GM21723 (cell line): Measurements from ENCODE around the gene FITM1.

Experiments used
- ATAC-seq: cut with Tn5 transposase; IDR thresholded peaks from one replicate; pipeline ENCODE4 v1.9.1; 2021; ENCODE audit warnings: mild to moderate bottlenecking, moderate library complexity; ENCODE audit not compliant: unreplicated experiment

The FITM1 gene

DNA sequence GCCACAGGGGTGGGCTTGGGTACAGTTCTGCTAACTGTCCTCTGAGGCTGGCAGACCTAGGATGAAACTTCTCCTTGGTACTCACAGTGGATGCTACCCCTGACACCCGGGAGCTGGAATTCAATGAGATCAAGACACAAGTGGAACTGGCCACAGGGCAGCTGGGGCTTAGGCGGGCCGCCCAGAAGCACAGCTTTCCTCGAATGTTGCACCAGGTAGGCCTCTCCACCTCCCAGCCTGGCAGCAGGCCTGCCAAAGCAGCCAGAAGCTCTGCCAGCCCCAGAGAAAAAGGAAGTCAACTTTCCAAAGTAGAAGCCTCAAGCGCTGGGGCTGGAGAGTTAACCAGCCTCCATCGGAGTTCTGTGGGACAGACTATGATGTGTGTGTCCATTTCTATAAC is 13.3 kb upstream of the FITM1 start:
- ATAC-seq, result no peak

DNA sequence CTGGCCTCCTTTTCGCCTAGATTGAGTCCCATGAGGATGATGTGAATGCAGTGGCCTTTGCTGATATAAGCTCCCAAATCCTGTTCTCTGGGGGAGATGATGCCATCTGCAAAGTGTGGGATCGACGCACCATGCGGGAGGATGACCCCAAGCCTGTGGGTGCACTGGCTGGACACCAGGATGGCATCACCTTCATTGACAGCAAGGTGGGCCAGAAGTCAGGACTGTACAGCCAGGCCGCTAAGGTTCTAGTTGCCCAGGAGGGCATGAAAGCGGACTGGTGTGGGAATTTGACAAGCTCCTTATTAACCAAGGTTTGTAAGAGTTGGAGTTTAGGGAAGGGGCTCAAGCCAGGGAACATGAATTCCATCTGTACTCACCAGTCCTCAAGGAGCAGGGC is 10.8 kb upstream of the FITM1 start:
- ATAC-seq, result no peak

DNA sequence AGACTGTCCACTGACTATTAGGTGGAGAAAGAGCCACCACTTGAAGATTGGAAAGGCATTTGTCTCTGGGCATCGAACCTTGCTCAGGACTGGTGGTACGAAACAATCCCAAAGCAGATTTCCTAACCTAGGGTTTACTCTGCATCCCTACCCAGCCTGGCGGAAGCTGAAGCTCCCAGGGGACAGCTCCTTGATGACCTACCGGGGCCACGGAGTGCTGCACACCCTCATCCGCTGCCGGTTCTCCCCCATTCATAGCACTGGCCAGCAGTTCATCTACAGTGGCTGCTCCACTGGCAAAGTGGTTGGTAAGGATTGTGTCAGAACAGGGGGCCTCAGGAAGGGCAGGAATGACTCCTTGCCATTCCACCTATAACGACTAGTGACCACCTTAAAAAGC is 9.2 kb upstream of the FITM1 start:
- ATAC-seq, result no peak

DNA sequence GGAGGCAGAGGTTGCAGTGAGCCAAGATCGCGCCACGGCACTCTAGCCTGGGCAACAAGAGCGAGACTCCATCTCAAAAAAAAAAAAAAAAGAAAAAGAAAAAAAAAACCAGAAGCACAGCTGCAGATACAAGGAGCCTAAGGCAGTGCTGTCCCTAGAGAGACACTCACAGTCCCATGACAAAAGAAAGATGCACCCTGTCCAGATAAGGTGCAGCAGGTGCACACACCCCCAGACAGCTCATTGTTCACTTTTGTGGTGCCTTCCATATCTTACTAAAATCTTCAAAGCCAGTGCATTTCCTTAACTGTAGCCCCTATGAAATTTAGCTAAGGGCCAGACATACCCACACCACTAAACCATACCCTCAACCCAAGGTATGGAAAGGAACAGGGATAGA is 8.0 kb upstream of the FITM1 start:
- no peak for ATAC-seq

DNA sequence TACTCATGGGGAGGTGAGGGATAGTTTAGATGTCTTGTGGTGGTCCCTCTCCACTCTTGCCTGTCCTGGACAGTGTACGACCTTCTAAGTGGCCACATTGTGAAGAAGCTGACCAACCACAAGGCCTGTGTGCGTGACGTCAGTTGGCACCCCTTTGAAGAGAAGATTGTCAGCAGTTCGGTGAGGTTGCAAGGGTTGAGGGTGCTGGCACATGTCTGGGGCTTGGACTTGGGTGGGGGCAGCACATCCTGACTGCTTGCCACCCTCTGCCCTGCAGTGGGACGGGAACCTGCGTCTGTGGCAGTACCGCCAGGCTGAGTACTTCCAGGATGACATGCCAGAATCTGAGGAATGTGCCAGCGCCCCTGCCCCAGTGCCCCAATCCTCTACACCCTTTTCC is 7.6 kb upstream of the FITM1 start:
- no peak for ATAC-seq

DNA sequence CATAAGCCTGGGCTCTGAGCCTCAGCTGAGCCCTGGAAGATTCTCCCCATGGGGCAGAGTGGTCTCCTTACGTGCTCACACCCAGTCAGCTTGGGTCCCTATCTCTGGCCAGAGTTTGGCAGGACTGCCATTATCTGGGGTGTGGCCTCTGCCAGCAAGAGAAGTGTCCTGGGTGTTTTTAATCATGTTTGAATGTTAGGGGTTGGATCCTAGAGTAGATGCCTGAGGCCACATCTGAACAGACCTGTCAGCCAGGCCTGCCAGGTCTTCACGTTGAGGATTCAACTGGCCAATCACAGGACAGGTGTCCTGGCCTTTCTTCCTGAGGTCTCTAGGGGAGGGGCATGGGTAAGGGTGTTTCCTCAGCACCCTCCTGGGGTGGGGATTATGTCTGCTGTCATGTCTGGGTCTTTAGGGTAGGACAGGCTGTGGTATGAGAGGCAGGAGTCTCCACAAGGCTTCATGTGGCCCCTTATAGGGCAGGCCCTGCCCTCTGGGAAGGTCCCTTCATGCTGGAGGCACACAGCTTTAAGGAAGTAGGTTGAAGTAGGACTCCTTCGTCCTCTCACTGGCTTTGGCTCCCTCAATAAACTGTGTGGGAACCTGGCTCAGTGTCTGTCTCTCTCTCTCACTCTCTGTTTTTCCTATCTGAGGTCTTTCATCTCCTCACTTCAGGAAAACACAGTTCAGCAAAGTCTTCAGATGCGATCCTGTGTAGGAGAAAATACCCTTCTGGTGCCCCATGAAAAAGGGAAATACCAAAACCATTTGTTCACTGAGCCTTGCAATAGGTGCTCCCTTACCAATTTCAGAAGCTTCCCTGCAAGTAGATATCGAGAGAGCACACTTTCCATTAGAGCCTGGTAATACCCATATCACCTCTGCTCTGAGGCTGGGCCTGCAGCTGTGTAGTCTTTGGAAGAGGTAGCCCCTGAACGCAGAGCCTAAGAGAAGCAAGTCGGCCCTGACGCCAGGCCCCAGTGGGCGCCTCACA is 6.7 kb upstream of the FITM1 start:
- ATAC-seq, result peak; percentile 72

DNA sequence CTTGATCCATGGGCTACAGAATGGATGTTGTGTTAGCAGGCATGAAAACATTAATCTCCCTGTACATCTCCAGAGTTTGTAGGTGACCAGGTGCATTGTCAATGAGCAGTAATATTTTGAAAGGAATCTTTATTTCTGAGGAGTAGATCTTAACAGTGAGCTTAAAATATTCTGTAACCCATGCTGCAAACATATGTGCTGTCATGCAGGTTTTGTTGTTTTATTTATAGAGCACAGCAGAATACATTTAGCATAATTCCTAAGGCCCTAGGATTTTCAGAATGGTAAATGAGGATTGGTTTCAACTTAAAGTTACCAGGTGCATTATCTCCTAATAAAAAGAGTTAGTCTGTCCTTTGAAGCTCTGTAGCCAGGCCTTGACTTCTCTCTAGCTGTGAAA is 3.5 kb upstream of the FITM1 start:
- no peak for ATAC-seq

DNA sequence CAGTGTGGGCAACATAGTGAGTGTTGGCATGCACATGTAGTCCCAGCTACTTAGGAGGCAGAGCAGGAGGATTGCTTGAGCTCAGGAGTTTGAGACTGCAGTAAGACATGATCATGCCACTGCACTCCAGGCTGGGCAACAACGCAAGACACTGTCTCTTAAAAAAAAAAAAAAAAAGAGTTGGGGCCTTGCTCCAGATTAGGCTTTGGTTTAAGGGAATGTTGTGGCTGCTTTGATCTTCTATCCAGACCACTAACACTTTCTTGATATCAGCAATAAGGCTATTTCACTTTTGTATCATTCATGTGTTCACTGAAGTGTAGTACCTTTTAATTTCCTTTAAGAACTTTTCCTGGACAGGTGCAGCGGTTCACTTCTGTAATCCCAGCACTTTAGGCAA is 2.8 kb upstream of the FITM1 start:
- no peak for ATAC-seq

DNA sequence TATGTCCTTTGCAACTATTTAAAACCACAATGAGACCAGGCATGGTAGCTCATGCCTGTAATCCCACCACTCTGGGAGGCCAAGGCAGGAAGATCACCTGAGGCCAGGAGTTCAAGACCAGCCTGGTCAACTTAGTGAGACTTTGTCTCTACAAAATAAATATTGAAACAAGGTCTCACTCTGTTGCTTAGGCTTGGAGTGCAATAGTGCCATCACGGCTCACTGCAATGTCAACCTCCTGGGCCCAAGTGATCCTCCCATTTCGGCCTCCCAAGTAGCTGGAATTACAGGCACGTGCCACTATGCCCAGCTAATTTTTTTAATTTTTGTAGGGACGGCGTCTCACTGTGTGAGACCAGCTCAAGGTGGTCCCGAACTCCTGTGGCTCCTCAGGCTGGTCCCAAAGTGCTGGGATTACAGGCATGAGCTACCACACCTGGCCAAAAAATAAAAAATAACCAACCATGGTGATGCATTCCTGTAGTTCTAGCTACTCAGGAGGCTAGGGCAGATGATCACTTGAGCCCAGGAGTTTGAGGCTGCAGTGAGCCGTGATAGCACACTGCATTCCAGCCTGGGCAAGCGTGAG is 955 bp upstream of the FITM1 start:
- no peak for ATAC-seq

DNA sequence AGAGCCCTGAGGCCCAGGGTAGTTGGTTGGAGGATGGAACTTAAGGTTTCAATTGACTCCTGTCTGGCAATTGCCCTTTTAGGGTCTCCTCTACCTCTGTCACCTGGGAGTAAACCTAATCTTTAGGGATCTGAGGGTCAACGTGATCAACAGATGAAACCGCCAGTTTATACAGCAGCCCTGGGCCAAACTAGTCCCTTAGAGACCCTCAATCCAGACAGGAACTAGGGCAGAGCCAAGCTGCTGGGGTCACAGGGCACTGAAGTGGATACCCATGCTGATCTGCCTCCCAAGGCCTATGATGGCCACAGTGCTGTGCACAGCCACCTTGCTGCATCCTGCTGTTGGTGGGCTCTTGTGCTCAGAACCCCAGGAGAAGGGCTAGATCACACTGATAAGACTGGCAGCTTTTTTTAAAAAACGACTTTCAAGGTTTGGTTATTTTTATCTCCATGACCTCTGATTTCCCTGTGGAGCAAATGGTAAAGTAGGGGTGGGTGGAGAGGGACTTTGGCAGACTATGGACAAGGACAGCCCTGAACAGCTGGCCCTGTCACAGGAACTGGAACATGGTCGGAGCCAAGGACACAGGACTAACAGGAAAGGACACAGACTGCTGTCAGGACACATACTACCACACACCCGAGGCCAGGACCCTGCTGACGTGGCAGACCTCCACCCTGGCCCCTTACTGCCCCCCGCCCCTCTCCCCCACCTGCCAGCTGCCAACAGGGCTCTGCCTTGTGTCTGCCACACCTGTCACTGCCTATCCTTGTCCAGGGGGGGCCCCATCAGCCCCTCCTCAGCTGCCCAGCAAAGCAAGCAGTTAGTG is 474 bp downstream of the FITM1 start:
- no peak for ATAC-seq

DNA sequence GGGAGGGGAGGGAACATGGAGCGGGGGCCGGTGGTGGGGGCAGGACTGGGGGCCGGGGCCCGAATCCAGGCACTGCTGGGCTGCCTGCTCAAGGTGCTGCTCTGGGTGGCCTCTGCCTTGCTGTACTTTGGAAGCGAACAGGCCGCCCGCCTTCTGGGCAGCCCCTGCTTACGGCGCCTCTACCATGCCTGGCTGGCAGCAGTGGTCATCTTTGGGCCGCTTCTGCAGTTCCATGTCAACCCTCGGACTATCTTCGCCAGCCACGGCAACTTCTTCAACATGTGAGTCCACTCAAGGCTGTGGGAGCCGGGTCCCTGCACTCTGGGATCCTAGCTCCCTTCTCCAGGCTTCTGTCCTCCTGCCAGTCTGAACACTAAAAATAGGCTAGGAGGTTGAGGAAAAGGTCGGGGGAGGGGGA is 1.1 kb downstream of the FITM1 start:
- ATAC-seq, result no peak

DNA sequence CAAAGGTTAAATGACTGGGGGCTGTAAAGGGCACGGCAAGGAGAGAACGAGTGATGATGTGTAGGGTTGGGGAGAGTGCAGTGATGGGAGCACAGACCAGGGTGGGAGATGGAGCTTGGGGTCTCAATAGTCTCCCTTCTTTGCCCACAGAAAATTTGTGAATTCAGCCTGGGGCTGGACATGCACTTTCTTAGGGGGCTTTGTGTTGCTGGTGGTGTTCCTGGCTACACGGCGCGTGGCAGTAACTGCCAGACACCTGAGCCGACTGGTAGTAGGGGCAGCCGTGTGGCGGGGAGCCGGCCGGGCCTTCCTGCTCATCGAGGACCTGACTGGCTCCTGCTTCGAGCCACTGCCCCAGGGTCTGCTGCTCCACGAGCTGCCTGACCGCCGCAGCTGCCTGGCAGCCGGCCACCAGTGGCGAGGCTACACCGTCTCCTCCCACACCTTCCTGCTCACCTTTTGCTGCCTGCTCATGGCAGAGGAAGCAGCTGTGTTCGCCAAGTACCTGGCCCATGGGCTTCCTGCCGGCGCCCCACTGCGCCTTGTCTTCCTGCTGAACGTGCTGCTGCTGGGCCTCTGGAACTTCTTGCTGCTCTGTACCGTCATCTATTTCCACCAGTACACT is 1.7 kb downstream of the FITM1 start:
- no peak for ATAC-seq

DNA sequence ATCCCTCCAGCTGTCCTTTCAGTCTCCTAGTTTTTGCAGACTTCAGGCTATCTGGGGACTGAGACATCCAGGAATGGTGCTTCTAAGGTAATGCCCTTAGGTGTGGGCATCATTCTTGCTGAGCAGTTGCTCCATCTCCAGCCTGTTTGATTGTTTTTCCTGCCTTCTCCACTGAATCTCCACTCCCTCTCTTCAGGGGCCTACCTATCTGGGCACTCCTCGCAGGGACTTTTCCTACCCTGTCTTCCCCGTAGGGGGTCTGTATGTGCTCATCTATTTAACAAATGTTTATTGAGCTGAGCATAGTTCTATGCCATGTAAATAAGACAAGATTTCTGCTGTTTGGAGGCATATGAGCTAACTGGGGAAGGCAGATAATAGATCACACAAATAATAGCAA is 2.5 kb downstream of the FITM1 start:
- ATAC-seq, result no peak

DNA sequence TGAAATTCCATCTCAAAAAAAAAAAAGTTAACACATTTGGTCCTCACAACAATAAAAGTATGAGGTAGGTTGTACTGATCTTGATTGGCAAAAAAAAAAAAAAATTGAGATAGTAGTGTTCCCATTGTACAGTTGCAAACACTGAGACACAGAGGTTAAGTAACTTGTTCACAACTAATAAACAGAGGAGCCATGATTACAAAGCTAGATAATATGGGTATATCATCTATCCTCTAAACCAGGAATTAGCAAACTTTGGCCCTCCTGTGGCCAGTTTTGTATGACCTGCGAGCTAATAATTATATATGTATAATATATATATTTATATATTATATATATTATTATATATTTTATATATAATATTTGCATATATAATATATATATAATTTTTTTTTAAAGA is 3.3 kb downstream of the FITM1 start:
- ATAC-seq, result no peak

DNA sequence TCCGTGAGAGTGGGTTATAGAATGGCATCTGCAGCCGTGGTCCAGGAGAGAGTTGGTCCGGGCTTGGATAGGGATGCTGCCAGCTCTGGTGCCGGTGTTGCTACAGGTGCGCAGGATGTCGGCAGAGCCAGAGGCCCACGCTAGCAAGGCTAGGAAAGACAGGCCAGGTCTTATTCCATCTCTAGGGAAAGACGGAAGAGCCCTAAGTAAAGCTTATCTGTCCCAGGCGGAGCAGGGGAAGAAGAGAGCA is 5.0 kb downstream of the FITM1 start:
- ATAC-seq, result peak; percentile 11

DNA sequence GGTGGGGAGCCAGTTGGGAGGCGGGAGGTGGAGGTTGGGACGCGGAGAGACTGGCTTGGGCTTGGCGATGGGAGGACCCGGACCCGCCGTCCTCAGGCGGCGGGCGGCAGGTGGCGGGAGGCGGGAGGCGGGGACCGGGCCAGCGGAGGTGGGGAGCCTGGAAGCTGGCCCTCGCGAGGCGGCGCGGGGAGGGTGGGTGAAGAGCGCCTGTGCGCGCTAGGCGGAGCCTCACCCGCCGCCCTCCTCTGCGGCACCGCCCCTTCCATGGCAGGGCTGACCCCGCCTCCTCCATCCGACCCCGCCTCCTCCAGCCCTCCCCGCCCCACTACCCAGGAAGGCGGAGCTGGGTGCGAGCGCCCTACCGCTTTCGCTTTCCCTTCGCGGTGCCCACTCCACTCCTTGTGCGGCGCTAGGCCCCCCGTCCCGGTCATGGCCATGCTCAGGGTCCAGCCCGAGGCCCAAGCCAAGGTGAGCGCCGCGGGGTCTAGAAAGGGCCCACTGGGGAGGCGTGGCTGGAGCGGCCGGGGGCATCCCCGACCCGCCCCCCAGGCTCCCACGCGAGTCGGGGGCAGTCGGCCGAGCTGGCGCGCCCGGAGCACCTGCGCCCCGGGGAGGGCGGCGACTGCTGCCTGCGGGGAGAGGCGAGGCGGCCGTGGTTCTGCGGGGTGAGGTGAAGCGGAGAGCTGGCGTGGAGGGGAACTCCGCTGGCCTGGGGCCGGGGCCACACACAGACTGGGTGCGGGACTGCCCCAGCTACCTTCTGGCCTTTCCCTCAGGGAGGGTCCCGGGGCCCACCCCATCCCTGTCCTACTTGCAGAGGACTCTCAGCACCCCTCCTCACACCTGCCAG is 5.6 kb downstream of the FITM1 start, which contains the start of gene PSME1:
TSS of gene PSME1 (plus strand) at position 361 of the 850 bp plus-strand sequence. CDS start at position 430, 69 bp downstream.
- ATAC-seq, result peak; percentile 76

DNA sequence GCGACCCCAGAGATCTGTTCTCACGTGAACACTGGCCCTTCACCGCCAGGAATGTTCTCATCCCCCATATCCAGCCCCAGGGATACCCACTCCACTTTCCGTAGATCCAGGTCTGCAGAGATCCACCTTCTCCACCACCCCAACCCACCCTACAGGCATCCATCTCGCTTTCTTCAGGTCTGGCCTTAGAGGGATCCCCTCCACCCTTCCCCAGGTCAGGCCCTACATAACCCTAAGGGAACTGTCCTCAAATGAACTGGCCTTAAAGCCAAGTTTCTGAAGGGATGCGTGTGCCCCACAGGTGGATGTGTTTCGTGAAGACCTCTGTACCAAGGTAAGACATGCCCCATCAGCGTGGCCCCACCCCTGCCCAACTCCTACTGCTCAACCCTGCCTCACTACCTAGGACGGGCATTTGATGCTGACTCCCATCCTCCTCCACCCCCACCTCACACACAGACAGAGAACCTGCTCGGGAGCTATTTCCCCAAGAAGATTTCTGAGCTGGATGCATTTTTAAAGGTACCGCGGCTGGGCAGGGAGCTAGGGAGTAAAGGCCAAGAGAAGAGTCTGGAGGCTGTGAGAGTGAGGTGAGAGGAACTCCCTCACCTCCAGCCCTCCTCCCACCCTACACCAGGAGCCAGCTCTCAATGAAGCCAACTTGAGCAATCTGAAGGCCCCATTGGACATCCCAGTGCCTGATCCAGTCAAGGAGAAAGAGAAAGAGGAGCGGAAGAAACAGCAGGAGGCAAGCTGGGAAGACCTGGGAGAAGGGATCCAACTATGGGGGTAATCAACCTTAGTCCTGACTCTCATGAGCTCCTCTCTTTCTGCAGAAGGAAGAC is 6.4 kb downstream of the FITM1 start:
- no peak for ATAC-seq

DNA sequence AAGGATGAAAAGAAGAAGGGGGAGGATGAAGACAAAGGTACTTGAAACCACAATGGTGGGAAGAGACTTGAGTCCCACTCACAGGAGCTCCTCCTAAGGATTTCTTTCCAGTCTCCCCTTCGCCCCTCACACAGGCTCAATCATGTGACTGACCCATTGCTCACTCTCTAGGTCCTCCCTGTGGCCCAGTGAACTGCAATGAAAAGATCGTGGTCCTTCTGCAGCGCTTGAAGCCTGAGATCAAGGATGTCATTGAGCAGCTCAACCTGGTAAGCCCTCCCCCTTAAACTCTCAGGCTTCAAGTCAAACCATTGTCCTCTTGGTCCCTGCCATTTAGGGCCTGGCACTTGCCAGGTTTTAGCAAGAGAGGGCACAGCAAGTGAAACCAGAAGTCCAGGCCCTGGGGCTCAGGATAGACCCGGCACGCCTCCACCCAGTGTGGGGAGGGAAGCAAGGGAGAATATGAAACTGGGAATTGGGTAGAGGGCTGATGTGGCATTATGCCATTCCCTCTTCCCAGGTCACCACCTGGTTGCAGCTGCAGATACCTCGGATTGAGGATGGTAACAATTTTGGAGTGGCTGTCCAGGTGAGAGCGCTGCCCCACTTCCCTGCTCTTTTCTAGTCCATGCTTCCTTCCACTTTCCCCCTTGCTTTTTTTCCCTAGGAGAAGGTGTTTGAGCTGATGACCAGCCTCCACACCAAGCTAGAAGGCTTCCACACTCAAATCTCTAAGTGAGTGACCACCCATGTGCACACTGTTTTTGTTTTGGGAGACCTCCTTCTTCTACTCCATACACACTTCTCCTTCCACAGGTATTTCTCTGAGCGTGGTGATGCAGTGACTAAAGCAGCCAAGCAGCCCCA is 7.3 kb downstream of the FITM1 start:
- ATAC-seq, result no peak
